ENCODE data around the gene FBXO22.

- TF ChIP-seq YY1 (IDR thresholded peaks at IDR 0.05; ENCODE audit: low read depth) = no peak
- no peak for TF ChIP-seq TCF12 (IDR thresholded peaks at IDR 0.05; ENCODE audit: low read depth)
- TF ChIP-seq REST (IDR thresholded peaks at IDR 0.05; ENCODE audit: low read depth) = no peak
- no peak for TF ChIP-seq EP300 (IDR thresholded peaks at IDR 0.05; ENCODE audit: borderline replicate concordance)
- TF ChIP-seq NFIC (IDR thresholded peaks at IDR 0.05) = no peak
- TF ChIP-seq CEBPB (IDR thresholded peaks at IDR 0.05) = no peak
Observed at GRCh38 chr15:75857886-75858285, 45.8 kb upstream of the FBXO22 start.
